HepG2 (cell line): ENCODE data around the gene STMN3. TPM values are rescaled to one million over a fixed set of nuclear protein-coding genes. Genes with fewer than 3 reads are reported as not detected.

Experiments used
- AGO2 ChIP-seq: fragments of 200-400 bp; formaldehyde crosslinking; optimal IDR thresholded peaks from 2 replicates; pipeline ENCODE3; 2017; ENCODE audit warnings: mild to moderate bottlenecking, low read depth, low read length, moderate library complexity
- ATF3 ChIP-seq: sonication (generic); formaldehyde crosslinking; IDR thresholded peaks from 2 replicates; pipeline ENCODE4 v1.4.0; 2020; ENCODE audit warnings: missing genetic modification reagents
- ATF6 ChIP-seq: sonication (generic); formaldehyde crosslinking; conservative IDR thresholded peaks from 2 replicates; pipeline ENCODE4 v1.4.0; 2020; ENCODE audit warnings: missing genetic modification reagents
- CENPT ChIP-seq: sonication (generic); formaldehyde crosslinking; IDR thresholded peaks from 2 replicates; pipeline ENCODE4 v1.8.0; 2022; ENCODE audit warnings: low read depth, mild to moderate bottlenecking, moderate library complexity, missing genetic modification reagents
- EEA1 ChIP-seq: sonication (generic); formaldehyde crosslinking; IDR thresholded peaks from 2 replicates; pipeline ENCODE4 v1.5.1; 2020; ENCODE audit warnings: mild to moderate bottlenecking, missing genetic modification reagents, borderline replicate concordance
- HOXA3 ChIP-seq: sonication (generic); formaldehyde crosslinking; IDR thresholded peaks from 2 replicates; pipeline ENCODE4 v1.5.0; 2020; ENCODE audit warnings: missing genetic modification reagents
- MYNN ChIP-seq: sonication (generic); formaldehyde crosslinking; IDR thresholded peaks from 2 replicates; pipeline ENCODE4 v1.4.0; 2020; ENCODE audit warnings: mild to moderate bottlenecking, low read depth, missing genetic modification reagents
- SYNCRIP ChIP-seq: fragments of 200-400 bp; formaldehyde crosslinking; IDR thresholded peaks from 2 replicates; pipeline ENCODE4 v1.6.1; 2018; ENCODE audit warnings: mild to moderate bottlenecking, low read depth, low read length; ENCODE audit not compliant: insufficient read depth
- TFAP4 ChIP-seq: sonication (generic); IDR thresholded peaks from 2 replicates; pipeline ENCODE4 v1.6.1; 2016; ENCODE audit warnings: low read depth, borderline replicate concordance
- ZBTB21 ChIP-seq: sonication (generic); formaldehyde crosslinking; IDR thresholded peaks from 2 replicates; pipeline ENCODE4 v1.4.0; 2020; ENCODE audit warnings: missing genetic modification reagents
- ZNF292 ChIP-seq: sonication (generic); formaldehyde crosslinking; IDR thresholded peaks from 2 replicates; pipeline ENCODE4 v1.8.1; 2022; ENCODE audit warnings: mild to moderate bottlenecking, low read depth, missing genetic modification reagents, borderline replicate concordance
- ZNF382 ChIP-seq: sonication (generic); formaldehyde crosslinking; IDR thresholded peaks from 2 replicates; pipeline ENCODE4 v1.5.0; 2020; ENCODE audit warnings: missing genetic modification reagents, mild to moderate bottlenecking, borderline replicate concordance
- ZNF616 ChIP-seq: sonication (generic); formaldehyde crosslinking; IDR thresholded peaks from 2 replicates; pipeline ENCODE4 v1.5.0; 2020; ENCODE audit warnings: low read depth, mild to moderate bottlenecking, missing genetic modification reagents
- ZNF619 ChIP-seq: sonication (generic); formaldehyde crosslinking; IDR thresholded peaks from 2 replicates; pipeline ENCODE4 v1.4.0; 2020; ENCODE audit warnings: mild to moderate bottlenecking, missing genetic modification reagents
- ZNF780A ChIP-seq: sonication (generic); formaldehyde crosslinking; IDR thresholded peaks from 2 replicates; pipeline ENCODE4 v1.8.0; 2022; ENCODE audit warnings: mild to moderate bottlenecking, missing genetic modification reagents, moderate library complexity
- ZSCAN29 ChIP-seq: sonication (generic); formaldehyde crosslinking; conservative IDR thresholded peaks from 2 replicates; pipeline ENCODE4 v1.4.0; 2020; ENCODE audit warnings: mild to moderate bottlenecking, missing genetic modification reagents
- polyA plus RNA-seq, 8 experiments: library from polyadenylated mRNA; depleted of rRNA in 3 of 8; stranded (reverse) in 7 of 8; unstranded in 1 of 8; fragments of >200 nt; fragmentation: Illumina TruSeq in 4 of 8; extraction: Trizol in 4 of 8; gene quantifications; 2 replicates each; pipeline versions ENCODE4 v1.2.1 to v1.2.3, GENCODE V29; 2011 to 2016; ENCODE audit warnings: low read depth in 4 of 8, missing spikeins in 1 of 8, mixed read lengths in 1 of 8; ENCODE audit not compliant: insufficient read depth in 1 of 8
- total RNA-seq, 5 experiments: library from RNA; depleted of rRNA; stranded (reverse); fragments of >200 nt; fragmentation: Illumina TruSeq; extraction: Trizol; gene quantifications; 2 replicates each; pipeline ENCODE4 v1.2.3, GENCODE V29; 2016; ENCODE audit warnings: low read depth in 1 of 5
- TF ChIP-seq, protein P1 (sequence below): sonication (generic); formaldehyde crosslinking; IDR thresholded peaks from 2 replicates; pipeline ENCODE4 v1.4.0; 2020; ENCODE audit warnings: low read depth, mild to moderate bottlenecking, missing genetic modification reagents
- TF ChIP-seq, protein P2 (sequence below): sonication (generic); formaldehyde crosslinking; IDR thresholded peaks from 2 replicates; pipeline ENCODE4 v1.5.0; 2020; ENCODE audit warnings: mild to moderate bottlenecking, missing genetic modification reagents, borderline replicate concordance
- TF ChIP-seq, protein P3 (sequence below): sonication (generic); formaldehyde crosslinking; IDR thresholded peaks from 2 replicates; pipeline ENCODE4 v1.5.1; 2020; ENCODE audit warnings: mild to moderate bottlenecking, missing genetic modification reagents, borderline replicate concordance

The STMN3 gene
- total and polyA plus RNA-seq, 2 of the 13 experiments (the other 11 are each of a cell fraction or from before 2014, with no cell fraction given) = 21.0 to 48.3 TPM

DNA sequence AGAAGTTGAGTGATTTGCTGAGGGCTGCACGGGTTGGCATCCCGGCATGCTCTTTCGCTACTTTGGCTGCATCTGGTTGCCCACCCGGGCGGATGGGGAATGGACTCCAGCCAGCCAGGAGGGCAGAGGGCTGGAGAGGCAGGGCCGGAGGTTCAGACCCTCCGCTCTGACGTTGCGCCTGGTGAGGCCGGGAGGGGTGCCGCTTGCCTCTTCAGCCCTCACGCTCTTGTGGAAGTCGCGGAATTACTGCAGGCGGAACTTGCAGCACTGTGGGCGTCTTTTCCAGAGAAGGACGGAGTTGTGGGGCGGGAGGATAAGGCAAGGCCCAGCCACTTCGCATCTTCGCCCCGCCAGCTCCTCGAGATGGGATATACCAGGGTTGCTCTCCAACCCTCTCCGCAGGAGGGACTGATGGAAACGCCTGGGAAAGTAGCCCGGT, 5.5 kb upstream of the STMN3 start (continued):
- TF ChIP-seq, protein P1, sequence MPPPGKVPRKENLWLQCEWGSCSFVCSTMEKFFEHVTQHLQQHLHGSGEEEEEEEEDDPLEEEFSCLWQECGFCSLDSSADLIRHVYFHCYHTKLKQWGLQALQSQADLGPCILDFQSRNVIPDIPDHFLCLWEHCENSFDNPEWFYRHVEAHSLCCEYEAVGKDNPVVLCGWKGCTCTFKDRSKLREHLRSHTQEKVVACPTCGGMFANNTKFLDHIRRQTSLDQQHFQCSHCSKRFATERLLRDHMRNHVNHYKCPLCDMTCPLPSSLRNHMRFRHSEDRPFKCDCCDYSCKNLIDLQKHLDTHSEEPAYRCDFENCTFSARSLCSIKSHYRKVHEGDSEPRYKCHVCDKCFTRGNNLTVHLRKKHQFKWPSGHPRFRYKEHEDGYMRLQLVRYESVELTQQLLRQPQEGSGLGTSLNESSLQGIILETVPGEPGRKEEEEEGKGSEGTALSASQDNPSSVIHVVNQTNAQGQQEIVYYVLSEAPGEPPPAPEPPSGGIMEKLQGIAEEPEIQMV (CRISPR knock-in tag) = no peak
- TF ChIP-seq SYNCRIP (no peak), AGO2 (no peak), ZNF382 (CRISPR knock-in tag) (no peak), ATF6 (CRISPR knock-in tag) (no peak), EEA1 (no peak; the same call in 1 of the 2 replicates), MYNN (CRISPR knock-in tag) (no peak), TFAP4 (no peak), ZSCAN29 (CRISPR knock-in tag) (no peak), HOXA3 (CRISPR knock-in tag) (no peak), ZBTB21 (CRISPR knock-in tag) (no peak), ZNF780A (CRISPR knock-in tag) (no peak), ZNF616 (CRISPR knock-in tag) (no peak; the same call in 1 of the 2 replicates), ZNF619 (CRISPR knock-in tag) (peak; percentile 33; the same call in 1 of the 2 replicates), ATF3 (CRISPR knock-in tag) (no peak), CENPT (no peak), ZNF292 (CRISPR knock-in tag) (no peak)
- TF ChIP-seq, protein P2, sequence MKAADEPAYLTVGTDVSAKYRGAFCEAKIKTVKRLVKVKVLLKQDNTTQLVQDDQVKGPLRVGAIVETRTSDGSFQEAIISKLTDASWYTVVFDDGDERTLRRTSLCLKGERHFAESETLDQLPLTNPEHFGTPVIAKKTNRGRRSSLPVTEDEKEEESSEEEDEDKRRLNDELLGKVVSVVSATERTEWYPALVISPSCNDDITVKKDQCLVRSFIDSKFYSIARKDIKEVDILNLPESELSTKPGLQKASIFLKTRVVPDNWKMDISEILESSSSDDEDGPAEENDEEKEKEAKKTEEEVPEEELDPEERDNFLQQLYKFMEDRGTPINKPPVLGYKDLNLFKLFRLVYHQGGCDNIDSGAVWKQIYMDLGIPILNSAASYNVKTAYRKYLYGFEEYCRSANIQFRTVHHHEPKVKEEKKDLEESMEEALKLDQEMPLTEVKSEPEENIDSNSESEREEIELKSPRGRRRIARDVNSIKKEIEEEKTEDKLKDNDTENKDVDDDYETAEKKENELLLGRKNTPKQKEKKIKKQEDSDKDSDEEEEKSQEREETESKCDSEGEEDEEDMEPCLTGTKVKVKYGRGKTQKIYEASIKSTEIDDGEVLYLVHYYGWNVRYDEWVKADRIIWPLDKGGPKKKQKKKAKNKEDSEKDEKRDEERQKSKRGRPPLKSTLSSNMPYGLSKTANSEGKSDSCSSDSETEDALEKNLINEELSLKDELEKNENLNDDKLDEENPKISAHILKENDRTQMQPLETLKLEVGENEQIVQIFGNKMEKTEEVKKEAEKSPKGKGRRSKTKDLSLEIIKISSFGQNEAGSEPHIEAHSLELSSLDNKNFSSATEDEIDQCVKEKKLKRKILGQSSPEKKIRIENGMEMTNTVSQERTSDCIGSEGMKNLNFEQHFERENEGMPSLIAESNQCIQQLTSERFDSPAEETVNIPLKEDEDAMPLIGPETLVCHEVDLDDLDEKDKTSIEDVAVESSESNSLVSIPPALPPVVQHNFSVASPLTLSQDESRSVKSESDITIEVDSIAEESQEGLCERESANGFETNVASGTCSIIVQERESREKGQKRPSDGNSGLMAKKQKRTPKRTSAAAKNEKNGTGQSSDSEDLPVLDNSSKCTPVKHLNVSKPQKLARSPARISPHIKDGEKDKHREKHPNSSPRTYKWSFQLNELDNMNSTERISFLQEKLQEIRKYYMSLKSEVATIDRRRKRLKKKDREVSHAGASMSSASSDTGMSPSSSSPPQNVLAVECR (CRISPR knock-in tag) = peak; percentile 75; the same call in 1 of the 2 replicates
- TF ChIP-seq, protein P3, sequence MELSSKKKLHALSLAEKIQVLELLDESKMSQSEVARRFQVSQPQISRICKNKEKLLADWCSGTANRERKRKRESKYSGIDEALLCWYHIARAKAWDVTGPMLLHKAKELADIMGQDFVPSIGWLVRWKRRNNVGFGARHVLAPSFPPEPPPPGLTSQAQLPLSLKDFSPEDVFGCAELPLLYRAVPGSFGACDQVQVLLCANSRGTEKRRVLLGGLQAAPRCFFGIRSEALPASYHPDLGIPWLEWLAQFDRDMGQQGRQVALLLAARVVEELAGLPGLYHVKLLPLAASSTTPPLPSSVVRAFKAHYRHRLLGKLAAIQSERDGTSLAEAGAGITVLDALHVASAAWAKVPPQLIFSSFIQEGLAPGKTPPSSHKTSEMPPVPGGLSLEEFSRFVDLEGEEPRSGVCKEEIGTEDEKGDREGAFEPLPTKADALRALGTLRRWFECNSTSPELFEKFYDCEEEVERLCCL (CRISPR knock-in tag) = peak; percentile 75; the same call in 1 of the 2 replicates
